NCI-H2227 (cell line): ENCODE measurements around the gene ARAP3.

Experiments
- DNase-seq: peaks from one replicate; lab custom pipeline; 2025; ENCODE audit not compliant: unreplicated experiment; lab: John Stamatoyannopoulos, UW

Gene ARAP3

GRCh38 chr5:141672071-141672840, 9.8 kb downstream of the ARAP3 start:
- DNase-seq, result no peak

GRCh38 chr5:141669520-141669919, 12.5 kb downstream of the ARAP3 start:
- DNase-seq, result no peak

GRCh38 chr5:141668601-141669265, 13.3 kb downstream of the ARAP3 start:
- DNase-seq, result no peak

GRCh38 chr5:141665995-141666940, 15.8 kb downstream of the ARAP3 start:
- DNase-seq, result no peak

GRCh38 chr5:141664733-141665461, 17.1 kb downstream of the ARAP3 start:
- DNase-seq, result peak; percentile 64

- DNase-seq, result no peak
Measured at GRCh38 chr5:141663506-141663905, 18.5 kb downstream of the ARAP3 start.

GRCh38 chr5:141662028-141662427, 20.0 kb downstream of the ARAP3 start:
- DNase-seq, result no peak

GRCh38 chr5:141657937-141658545, 24.0 kb downstream of the ARAP3 start:
- DNase-seq, result no peak

GRCh38 chr5:141657404-141657803, 24.6 kb downstream of the ARAP3 start:
- no peak for DNase-seq

GRCh38 chr5:141656396-141656795, 25.6 kb downstream of the ARAP3 start:
- no peak for DNase-seq

- no peak for DNase-seq
Measured at GRCh38 chr5:141655020-141655419, 27.0 kb downstream of the ARAP3 start.

- no peak for DNase-seq
Measured at GRCh38 chr5:141654298-141654697, 27.7 kb downstream of the ARAP3 start.

GRCh38 chr5:141651728-141652105, 30.3 kb downstream of the ARAP3 start:
- DNase-seq, result no peak

GRCh38 chr5:141650851-141651727, 30.9 kb downstream of the ARAP3 start, which contains the start of gene FCHSD1:
TSS of gene FCHSD1 (minus strand) at chr5:141651418. CDS start at chr5:141651368, 50 bp downstream.
- DNase-seq, result peak; percentile 78

- no peak for DNase-seq
Measured at GRCh38 chr5:141649972-141650371, 32.1 kb downstream of the ARAP3 start.

- DNase-seq, result peak; percentile 2
Measured at GRCh38 chr5:141649056-141649688, 32.9 kb downstream of the ARAP3 start.

GRCh38 chr5:141647851-141648250, 34.2 kb downstream of the ARAP3 start:
- DNase-seq, result no peak

GRCh38 chr5:141647242-141647641, 34.8 kb downstream of the ARAP3 start:
- no peak for DNase-seq

GRCh38 chr5:141646026-141646425, 36.0 kb downstream of the ARAP3 start:
- no peak for DNase-seq
